Heart left ventricle (tissue), 16 donors: ENCODE data around the gene CXXC1. TPM values are rescaled to one million over a fixed set of nuclear protein-coding genes. Genes with fewer than 3 reads are reported as not detected.

ENCODE experiments used
- ATAC-seq, 4 donors: fragments of 200-7000 bp; cut with Tn5 transposase; one replicate each; pipeline ENCODE4 v1.9.1; 2020 to 2022; ENCODE audit warnings: moderate library complexity in 4 of 4, mild to moderate bottlenecking in 3 of 4, moderate number of reproducible peaks in 1 of 4
- DNase-seq, 5 donors: peaks; one replicate each; pipeline ENCODE4 v3.0.0-alpha.2; 2020
- H3K27ac ChIP-seq, 12 donors: fragments of 200-600 bp; sonication (generic) in 4 of 12; one replicate each; pipeline versions ENCODE4 v1.5.0 to v1.8.0; 2016 to 2022; ENCODE audit warnings: mild to moderate bottlenecking in 2 of 12
- H3K27me3 ChIP-seq, 9 donors: fragments of 200-600 bp; sonication (generic) in 2 of 9; one replicate each; pipeline versions ENCODE4 v1.5.1 to v1.8.0; 2016 to 2022; ENCODE audit warnings: mild to moderate bottlenecking in 3 of 9
- H3K36me3 ChIP-seq, 9 donors: fragments of 200-600 bp; sonication (generic) in 2 of 9; one replicate each; pipeline versions ENCODE4 v1.5.0 to v1.8.0; 2018 to 2022; ENCODE audit warnings: mild to moderate bottlenecking in 2 of 9
- H3K4me1 ChIP-seq, 12 donors: fragments of 200-600 bp; sonication (generic) in 4 of 12; one replicate each; pipeline versions ENCODE4 v1.5.0 to v1.8.0; 2016 to 2022; ENCODE audit warnings: mild to moderate bottlenecking in 3 of 12
- H3K4me3 ChIP-seq, 12 donors: fragments of 200-600 bp; sonication (generic) in 4 of 12; one replicate each; pipeline versions ENCODE4 v1.5.0 to v1.8.0; 2017 to 2022; ENCODE audit warnings: mild to moderate bottlenecking in 9 of 12, moderate library complexity in 4 of 12
- H3K9me3 ChIP-seq, 12 donors: fragments of 200-600 bp; sonication (generic) in 4 of 12; one replicate each; pipeline versions ENCODE4 v1.5.0 to v1.8.0; 2016 to 2022; ENCODE audit warnings: mild to moderate bottlenecking in 1 of 12
- POLR2A ChIP-seq, 2 donors: fragments of 450-650 bp; IDR thresholded peaks; one replicate each; pipeline ENCODE4 v1.6.1; 2017; ENCODE audit warnings: antibody characterized with exemption in 2 of 2, mild to moderate bottlenecking in 2 of 2, moderate library complexity in 2 of 2
- WGBS, 4 donors: extraction: QIAGEN DNeasy Blood & Tissue Kit in 2 of 4; methylation state at CpG; one replicate each; pipeline versions ENCODE4 v1.1.5 to v1.1.7; 2013 to 2018; 5-methylcytosine and 5-hydroxymethylcytosine counted together
- intact Hi-C, 10 donors: fragments of 100-400 bp; cut with DNase I; formaldehyde crosslinking; loops; one replicate each; pipeline versions ENCODE4 v1.11.1 to v1.14.2; 2022
- long read RNA-seq, 3 donors: library from polyadenylated mRNA; unstranded; transcript quantifications; one replicate each; pipeline ENCODE4 v2.0.0, GENCODE V29; 2020 to 2021
- polyA plus RNA-seq, 2 donors: library from polyadenylated mRNA; stranded (reverse); fragments of 200-250 nt; gene quantifications; one replicate each; pipeline ENCODE4 v1.2.3, GENCODE V29; 2013
- total RNA-seq, 9 donors: library from RNA; depleted of rRNA in 2 of 9; stranded (reverse); fragments of >200 nt in 2 of 9; fragmentation: NEBNext Ultra II Directional in 3 of 9; extraction: Animal tissue kit (Norgen Biotek cat#: 25700) in 3 of 9; gene quantifications; one replicate each; pipeline versions ENCODE4 v1.1.0 to v1.2.4, GENCODE V29; 2016 to 2023
- TF ChIP-seq, protein P1 (sequence below), 12 donors: fragments of 200-600 bp; sonication (generic) in 4 of 12; IDR thresholded peaks; one replicate each; pipeline versions ENCODE4 v1.5.0 to v1.8.0; 2018 to 2022; ENCODE audit warnings: antibody characterized with exemption in 12 of 12, mild to moderate bottlenecking in 5 of 12
- donor health status: ischemic (EF 13 %, LVEDD 7.1; RV severe dilation, severe dysfunction).
- donor health status: healthy with polysubstance abuse.
- donor health status: DM: no; HTN: yes; CAD: no.
- donor health status: DM: no; HTN: no; CAD: no.
- donor health status: ischemic (EF 25% LVEDD 6.9; RV normal size, moderate dysfunction).
- donor health status: ischemic (EF 25% LVEDD 5.7; RV mildly dilated, moderate dysfunction).
- donor health status: healthy.
- donor health status: DM: yes; HTN: yes; CAD: no.
- donor health status: ischemic (EF 35%, LVEDD 5.7; RV mildly dilated, moderate dysfunction).
- donor health status: nonischemic (EF 11% LVEDD 7.7; RV severe dilation, severe dysfunction).
- donor health status: DM: yes; HTN: yes; CAD: no.
- donor health status: PGD.
- donor health status: ischemic (EF 29% LVEDD 5.4; RV normal size, mild dysfunction).
- donor health status: nonischemic (EF 23%, LVEDD 6.1; RV moderate dilation, normal function).

The CXXC1 gene
- total RNA-seq (10 to 100 TPM; 18.3 to 36.7 (median 33.2) TPM), polyA plus RNA-seq (10 to 100 TPM; 36.2 to 39.5 TPM)
- long read RNA-seq, donor 1, transcript CXXC1-201 (15 exons, 2,936 nt), result major isoform, 21 of 41 reads
- long read RNA-seq, donor 1, partial matches to known transcripts, result 5 of 41 reads
- long read RNA-seq, donor 1, other reads (novel, unspliced or antisense), result 10 of 41 reads
- long read RNA-seq, donor 2, transcript CXXC1-201 (15 exons, 2,936 nt), result major isoform, 65 of 97 reads
- long read RNA-seq, donor 2, partial matches to known transcripts, result 5 of 97 reads
- long read RNA-seq, donor 2, other reads (novel, unspliced or antisense), result 23 of 97 reads
- long read RNA-seq, donor 3, transcript CXXC1-201 (15 exons, 2,936 nt), result major isoform, 25 of 48 reads
- long read RNA-seq, donor 3, transcript CXXC1-202 (15 exons, 2,280 nt), result minor isoform, 6 of 48 reads
- long read RNA-seq, donor 3, partial matches to known transcripts, result 4 of 48 reads
- long read RNA-seq, donor 3, other reads (novel, unspliced or antisense), result 11 of 48 reads

GRCh38 chr18:50287441-50288347, at the start of gene CXXC1:
Gene CXXC1, minus strand, starts transcription at chr18:50287692. Its CDS starts 103 bp downstream, at chr18:50287589.
- WGBS, 4 donors, result 0 to 1% (median 0%) methylated on average over 23 to 76 of the region's 76 CpGs
- peak in 1 of 2 donors; percentile 44 for TF ChIP-seq POLR2A (IDR thresholded peaks at IDR 0.05)
- TF ChIP-seq, protein P1, sequence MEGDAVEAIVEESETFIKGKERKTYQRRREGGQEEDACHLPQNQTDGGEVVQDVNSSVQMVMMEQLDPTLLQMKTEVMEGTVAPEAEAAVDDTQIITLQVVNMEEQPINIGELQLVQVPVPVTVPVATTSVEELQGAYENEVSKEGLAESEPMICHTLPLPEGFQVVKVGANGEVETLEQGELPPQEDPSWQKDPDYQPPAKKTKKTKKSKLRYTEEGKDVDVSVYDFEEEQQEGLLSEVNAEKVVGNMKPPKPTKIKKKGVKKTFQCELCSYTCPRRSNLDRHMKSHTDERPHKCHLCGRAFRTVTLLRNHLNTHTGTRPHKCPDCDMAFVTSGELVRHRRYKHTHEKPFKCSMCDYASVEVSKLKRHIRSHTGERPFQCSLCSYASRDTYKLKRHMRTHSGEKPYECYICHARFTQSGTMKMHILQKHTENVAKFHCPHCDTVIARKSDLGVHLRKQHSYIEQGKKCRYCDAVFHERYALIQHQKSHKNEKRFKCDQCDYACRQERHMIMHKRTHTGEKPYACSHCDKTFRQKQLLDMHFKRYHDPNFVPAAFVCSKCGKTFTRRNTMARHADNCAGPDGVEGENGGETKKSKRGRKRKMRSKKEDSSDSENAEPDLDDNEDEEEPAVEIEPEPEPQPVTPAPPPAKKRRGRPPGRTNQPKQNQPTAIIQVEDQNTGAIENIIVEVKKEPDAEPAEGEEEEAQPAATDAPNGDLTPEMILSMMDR (IDR thresholded peaks at IDR 0.05), result peak; percentile 36 to 63 (median 48)

GRCh38 chr18:50334546-50335152, 47.2 kb upstream of the CXXC1 start:
- TF ChIP-seq, protein P1 (IDR thresholded peaks at IDR 0.05), result no peak
- TF ChIP-seq POLR2A (IDR thresholded peaks at IDR 0.05), result no peak
- H3K4me3 ChIP-seq, result no peak overlapping the region
- H3K27me3 ChIP-seq, result no peaks in the 10 kb centered on the region
- no peak overlapping the region for H3K27ac ChIP-seq
- H3K36me3 ChIP-seq, result no peaks in the 10 kb centered on the region
- WGBS, 4 donors, result 74 to 86% (median 82%) methylated on average over 7 of the region's 7 CpGs
- peaks cover 0 to 12% (median 0%) of the 10 kb centered on the region in 12 donors for H3K9me3 ChIP-seq
- intact Hi-C loops, result loop anchor here in 1 of 10 donors (10.0 kb wide), 1 partner anchor 460 kb away; no protein-coding TSS in a partner anchor
- H3K4me1 ChIP-seq, result no peaks in the 10 kb centered on the region
- DNase-seq (no peak), ATAC-seq (no peak)

More at GRCh38 chr18:50287441-50288347, at the start of gene CXXC1:
- intact Hi-C loops, result loop anchor here in 6 of 10 donors (5.0 to 10.0 kb wide), 8 partner anchors 85 to 793 kb away; partner anchors contain the start of genes RPL17 (in 2 of the 6), ACAA2 (in 1 of the 6), ELAC1 (in 1 of the 6) and ME2 (in 1 of the 6)
- Histone ChIP-seq H3K36me3 (peaks cover 0 to 29% (median 17%) of the 10 kb centered on the region in 9 donors), H3K4me1 (peaks cover 0 to 20% (median 0%) of the 10 kb centered on the region in 12 donors), H3K27me3 (no peaks in the 10 kb centered on the region), H3K4me3 (peak within 1 kb of the TSS; percentile 55 to 90 (median 77)), H3K9me3 (no peaks in the 10 kb centered on the region), H3K27ac (peak within 1 kb of the TSS; percentile 45 to 94 (median 86))
- peak; percentile 97 to 99 (median 98) for DNase-seq
- peak; percentile 95 to 97 (median 96) for ATAC-seq

GRCh38 chr18:50331691-50332090, 44.2 kb upstream of the CXXC1 start:
- intact Hi-C loops, result loop anchor here in 1 of 10 donors (10.0 kb wide), 1 partner anchor 457 kb away; no protein-coding TSS in a partner anchor
- 52 to 85% (median 64%) methylated on average over 1 of the region's 1 CpG for WGBS, 4 donors
- no peaks in the 10 kb centered on the region for H3K4me1 ChIP-seq
- TF ChIP-seq, protein P1 (IDR thresholded peaks at IDR 0.05), result no peak
- no peak for TF ChIP-seq POLR2A (IDR thresholded peaks at IDR 0.05)
- H3K36me3 ChIP-seq, result no peaks in the 10 kb centered on the region
- H3K27me3 ChIP-seq, result peaks cover 0 to 3% (median 0%) of the 10 kb centered on the region in 9 donors
- no peak for ATAC-seq
- peaks cover 0 to 12% (median 0%) of the 10 kb centered on the region in 12 donors for H3K9me3 ChIP-seq
- no peak for DNase-seq
- no peak overlapping the region for H3K27ac ChIP-seq
- no peak overlapping the region for H3K4me3 ChIP-seq
